ENCODE measurements around the gene TPPP3. TPM values are rescaled to one million over a fixed set of nuclear protein-coding genes. Genes with fewer than 3 reads are reported as not detected.
"Not testable (repeated sequence)": the region's sequence is repeated elsewhere in the genome, so short reads cannot be mapped to it uniquely, and the experiment has no call there.

The TPPP3 gene
- total and polyA plus RNA-seq, 4 donors = 34.2 to 115 (median 73.1) TPM

DNA sequence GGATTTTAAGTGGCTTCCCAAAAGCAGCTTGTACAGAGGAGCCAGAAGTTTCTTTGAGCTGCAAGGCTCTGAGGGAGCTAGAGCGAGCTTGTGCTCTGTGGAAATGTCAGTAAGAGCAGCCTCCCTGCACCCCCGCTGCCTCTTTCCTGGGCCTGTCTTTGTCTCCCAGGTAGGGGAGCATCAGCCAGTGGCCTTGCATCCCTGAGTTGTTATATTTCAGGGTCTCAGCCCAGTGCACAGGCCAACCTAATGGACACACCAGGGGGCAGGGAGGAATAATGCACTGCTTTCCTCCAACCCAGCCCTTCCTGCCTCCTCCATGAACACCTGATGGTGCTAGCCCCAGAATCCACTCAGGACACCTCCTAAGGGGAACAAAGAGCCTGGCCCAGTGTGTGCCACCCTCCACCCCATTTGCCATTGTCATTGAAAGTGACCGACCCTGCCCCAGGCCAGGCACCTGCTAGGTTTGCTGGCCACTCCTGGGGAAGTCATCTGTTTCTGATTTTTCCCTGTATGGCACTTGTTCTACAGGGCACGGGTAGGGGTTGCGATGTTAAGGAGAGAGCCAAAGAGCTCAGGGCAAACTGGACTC is 6.3 kb downstream of the TPPP3 start:
- Histone ChIP-seq H3K36me3 (ENCODE audit: control insufficient read depth, insufficient read depth, low read length) (peaks cover 16% of the 10 kb centered on the region), H3K9me3 (ENCODE audit: control insufficient read depth, insufficient read depth, low read length) (no peaks in the 10 kb centered on the region), H3K27ac (ENCODE audit: low read depth, low read length) (no peak overlapping the region), H3K4me3 (ENCODE audit: low read depth, low read length) (no peak overlapping the region), H3K27me3 (ENCODE audit: control insufficient read depth, insufficient read depth, low read length) (no peaks in the 10 kb centered on the region), H3K4me1 (ENCODE audit: control insufficient read depth, insufficient read depth, low read length) (peaks cover 45% of the 10 kb centered on the region)
- WGBS (ENCODE audit: insufficient coverage) = 91% methylated on average over 5 of the region's 5 CpGs
- DNase-seq (ENCODE audit: low read depth in 4 of 6, low spot score in 6 of 6) = no peak

DNA sequence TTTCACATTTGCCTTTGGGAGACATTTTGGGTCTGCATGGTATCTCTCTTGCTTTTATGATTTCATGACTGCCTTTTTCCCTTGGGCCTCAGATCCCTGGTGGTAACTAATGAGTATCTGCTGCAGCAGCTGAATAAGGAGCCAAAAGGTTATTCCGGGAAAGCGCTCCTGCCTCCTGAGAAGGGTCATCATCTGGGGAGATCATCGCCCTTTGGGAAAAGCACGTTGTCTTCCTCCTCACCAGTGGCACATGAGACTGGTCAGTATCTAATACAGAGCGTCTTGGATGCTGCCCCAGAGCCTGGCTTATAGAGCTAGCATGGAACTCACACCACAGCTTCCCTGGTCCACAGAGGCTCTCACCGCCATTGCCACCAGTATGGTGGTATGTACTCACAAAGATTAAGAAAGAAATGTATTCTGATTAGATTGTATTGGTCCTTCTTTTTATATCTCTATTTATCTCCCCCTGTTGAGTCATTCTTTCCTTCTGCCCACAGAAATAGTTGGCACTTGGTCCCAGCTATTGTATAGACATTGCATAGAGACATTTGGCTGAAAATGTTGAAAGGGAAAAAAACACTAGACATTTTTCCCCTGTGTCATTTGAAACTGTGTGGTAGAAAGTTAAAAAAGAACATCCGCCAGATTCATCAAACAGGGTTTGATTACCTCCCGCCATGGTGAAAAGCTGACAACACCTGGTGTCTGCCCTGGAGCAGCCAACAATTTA is 8.4 kb downstream of the TPPP3 start:
- no peaks in the 10 kb centered on the region for H3K9me3 ChIP-seq (ENCODE audit: control insufficient read depth, insufficient read depth, low read length)
- no peak overlapping the region for H3K4me3 ChIP-seq (ENCODE audit: low read depth, low read length)
- H3K27ac ChIP-seq (ENCODE audit: low read depth, low read length) = no peak overlapping the region
- DNase-seq (ENCODE audit: low read depth in 4 of 6, low spot score in 6 of 6) = peak in 1 of 6 donors; percentile 82
- no peaks in the 10 kb centered on the region for H3K27me3 ChIP-seq (ENCODE audit: control insufficient read depth, insufficient read depth, low read length)
- peaks cover 6% of the 10 kb centered on the region for H3K36me3 ChIP-seq (ENCODE audit: control insufficient read depth, insufficient read depth, low read length)
- H3K4me1 ChIP-seq (ENCODE audit: control insufficient read depth, insufficient read depth, low read length) = peaks cover 25% of the 10 kb centered on the region
- 65% methylated on average over 7 of the region's 8 CpGs for WGBS (ENCODE audit: insufficient coverage)

DNA sequence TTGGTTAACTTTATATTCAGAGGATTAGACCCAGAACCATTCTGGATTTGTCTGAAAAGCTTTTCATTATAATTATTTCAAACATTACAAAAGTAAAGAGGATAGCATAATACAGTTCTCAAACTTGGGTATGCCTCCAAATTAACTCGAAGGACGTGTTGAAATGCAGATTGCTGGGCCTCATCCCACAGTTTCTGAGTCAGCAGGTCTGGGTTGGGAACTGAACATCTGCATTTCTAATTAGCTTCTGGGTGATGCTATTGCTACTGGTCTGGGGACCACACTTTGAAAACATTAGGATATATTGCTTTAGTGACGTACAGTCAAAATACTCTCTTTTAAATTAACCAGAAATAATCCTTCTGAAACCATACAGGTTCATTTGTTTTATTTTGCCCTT is 10.0 kb downstream of the TPPP3 start:
- 80% methylated on average over 2 of the region's 3 CpGs for WGBS (ENCODE audit: insufficient coverage)

DNA sequence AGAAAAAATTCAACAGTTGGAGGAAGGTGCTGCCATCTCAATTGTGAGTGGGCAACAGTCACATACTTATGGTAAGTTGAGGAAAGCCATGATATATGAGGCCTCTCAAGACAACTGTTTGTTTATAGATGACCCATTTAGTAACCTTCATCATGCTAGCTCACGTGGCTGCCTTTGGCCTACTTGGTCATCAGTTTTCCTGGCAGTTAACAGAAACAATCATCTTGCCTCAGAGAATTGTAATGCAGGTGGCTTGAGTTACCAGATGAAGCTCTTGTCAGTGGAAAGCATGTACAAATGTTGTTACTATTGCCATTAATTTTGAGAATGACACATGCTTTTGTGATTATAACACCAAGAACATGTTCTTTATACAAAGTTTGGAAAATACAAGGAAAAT is 14.7 kb downstream of the TPPP3 start:
- no peaks in the 10 kb centered on the region for H3K36me3 ChIP-seq (ENCODE audit: control insufficient read depth, insufficient read depth, low read length)
- DNase-seq (ENCODE audit: low read depth in 4 of 6, low spot score in 6 of 6) = no peak
- peaks cover 4% of the 10 kb centered on the region for H3K4me1 ChIP-seq (ENCODE audit: control insufficient read depth, insufficient read depth, low read length)
- H3K9me3 ChIP-seq (ENCODE audit: control insufficient read depth, insufficient read depth, low read length) = no peaks in the 10 kb centered on the region
- WGBS (ENCODE audit: insufficient coverage) = 86% methylated on average over 1 of the region's 1 CpG
- no peaks in the 10 kb centered on the region for H3K27me3 ChIP-seq (ENCODE audit: control insufficient read depth, insufficient read depth, low read length)
- no peak overlapping the region for H3K27ac ChIP-seq (ENCODE audit: low read depth, low read length)
- H3K4me3 ChIP-seq (ENCODE audit: low read depth, low read length) = no peak overlapping the region

More for the DNA sequence above, 10.0 kb downstream of the TPPP3 start:
- DNase-seq (ENCODE audit: low read depth in 4 of 6, low spot score in 6 of 6) = no peak
- Histone ChIP-seq H3K27me3 (ENCODE audit: control insufficient read depth, insufficient read depth, low read length) (no peaks in the 10 kb centered on the region), H3K27ac (ENCODE audit: low read depth, low read length) (no peak overlapping the region), H3K36me3 (ENCODE audit: control insufficient read depth, insufficient read depth, low read length) (peaks cover 3% of the 10 kb centered on the region), H3K9me3 (ENCODE audit: control insufficient read depth, insufficient read depth, low read length) (no peaks in the 10 kb centered on the region), H3K4me1 (ENCODE audit: control insufficient read depth, insufficient read depth, low read length) (peaks cover 8% of the 10 kb centered on the region), H3K4me3 (ENCODE audit: low read depth, low read length) (no peak overlapping the region)

DNA sequence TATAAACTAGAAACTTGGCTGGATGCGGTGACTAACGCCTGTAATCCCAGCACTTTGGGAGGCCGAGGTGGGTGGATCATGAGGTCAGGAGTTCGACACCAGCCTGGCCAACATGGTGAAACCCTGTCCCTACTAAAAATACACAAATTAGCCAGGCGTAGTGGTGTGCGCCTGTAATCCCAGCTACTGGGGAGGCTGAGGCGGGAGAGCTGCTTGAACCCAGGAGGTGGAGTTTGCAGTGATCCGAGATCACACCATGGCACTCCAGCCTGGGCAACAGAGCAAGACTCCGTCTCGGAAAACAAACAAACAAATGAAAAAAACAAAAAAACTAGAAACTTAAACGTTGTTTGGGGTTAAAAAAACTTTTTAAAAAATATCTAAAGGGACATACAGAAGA is 17.3 kb downstream of the TPPP3 start:
- H3K36me3 ChIP-seq (ENCODE audit: control insufficient read depth, insufficient read depth, low read length); H3K4me3 ChIP-seq (ENCODE audit: low read depth, low read length); H3K9me3 ChIP-seq (ENCODE audit: control insufficient read depth, insufficient read depth, low read length); H3K27ac ChIP-seq (ENCODE audit: low read depth, low read length); DNase-seq (ENCODE audit: low read depth in 4 of 6, low spot score in 6 of 6); H3K27me3 ChIP-seq (ENCODE audit: control insufficient read depth, insufficient read depth, low read length); H3K4me1 ChIP-seq (ENCODE audit: control insufficient read depth, insufficient read depth, low read length): not testable (repeated sequence)
- WGBS (ENCODE audit: insufficient coverage) = 95% methylated on average over 7 of the region's 11 CpGs

DNA sequence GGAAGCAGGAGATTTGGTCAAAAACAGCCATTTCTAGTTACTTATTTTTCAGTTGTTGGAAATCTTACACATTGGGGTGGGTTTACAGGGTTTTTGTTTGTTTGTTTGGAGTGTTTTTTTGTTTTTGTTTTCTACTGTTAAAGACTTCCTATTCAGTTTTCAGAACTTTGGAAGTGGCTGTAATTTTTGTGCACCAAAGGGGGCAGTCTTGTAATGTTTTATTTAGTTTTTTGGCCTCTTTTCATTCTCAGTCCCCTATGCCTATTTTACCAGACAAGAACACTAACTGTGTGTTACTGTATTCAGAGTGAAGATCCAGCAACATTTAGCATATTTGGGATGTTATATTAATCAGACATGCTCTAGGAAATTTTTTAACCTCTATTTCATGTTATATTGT is 20.6 kb downstream of the TPPP3 start:
- DNase-seq (ENCODE audit: low read depth in 4 of 6, low spot score in 6 of 6) = peak in 2 of 6 donors; percentile 51 to 75

DNA sequence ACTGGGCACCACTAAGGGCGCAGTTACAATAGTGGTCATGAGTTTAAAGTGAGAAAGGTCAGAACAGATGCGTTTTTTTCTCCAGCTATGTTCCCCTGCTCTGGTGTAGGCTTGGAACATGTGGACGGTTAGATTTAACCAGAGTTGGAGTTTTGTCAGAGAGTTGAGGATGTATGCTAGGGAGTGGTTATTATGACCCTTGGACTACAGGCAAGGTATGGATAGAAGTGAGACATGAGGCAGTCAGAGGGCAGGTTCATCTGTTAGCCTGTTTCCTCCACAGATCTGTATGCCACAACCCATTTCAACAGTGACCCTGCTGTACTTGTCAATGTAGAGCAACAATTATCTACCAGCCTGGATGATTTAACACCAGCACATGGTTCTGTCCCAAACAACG is 22.6 kb downstream of the TPPP3 start:
- no peak overlapping the region for H3K4me3 ChIP-seq (ENCODE audit: low read depth, low read length)
- H3K27ac ChIP-seq (ENCODE audit: low read depth, low read length) = no peak overlapping the region
- no peaks in the 10 kb centered on the region for H3K36me3 ChIP-seq (ENCODE audit: control insufficient read depth, insufficient read depth, low read length)
- no peaks in the 10 kb centered on the region for H3K27me3 ChIP-seq (ENCODE audit: control insufficient read depth, insufficient read depth, low read length)
- H3K4me1 ChIP-seq (ENCODE audit: control insufficient read depth, insufficient read depth, low read length) = peaks cover 4% of the 10 kb centered on the region
- H3K9me3 ChIP-seq (ENCODE audit: control insufficient read depth, insufficient read depth, low read length) = no peaks in the 10 kb centered on the region
- 86% methylated on average over 4 of the region's 4 CpGs for WGBS (ENCODE audit: insufficient coverage)
- no peak for DNase-seq (ENCODE audit: low read depth in 4 of 6, low spot score in 6 of 6)

More for the DNA sequence above, 20.6 kb downstream of the TPPP3 start:
- no peaks in the 10 kb centered on the region for H3K27me3 ChIP-seq (ENCODE audit: control insufficient read depth, insufficient read depth, low read length)
- no peak overlapping the region for H3K27ac ChIP-seq (ENCODE audit: low read depth, low read length)
- no peaks in the 10 kb centered on the region for H3K36me3 ChIP-seq (ENCODE audit: control insufficient read depth, insufficient read depth, low read length)
- no peak overlapping the region for H3K4me3 ChIP-seq (ENCODE audit: low read depth, low read length)
- peaks cover 4% of the 10 kb centered on the region for H3K4me1 ChIP-seq (ENCODE audit: control insufficient read depth, insufficient read depth, low read length)
- H3K9me3 ChIP-seq (ENCODE audit: control insufficient read depth, insufficient read depth, low read length) = no peaks in the 10 kb centered on the region

DNA sequence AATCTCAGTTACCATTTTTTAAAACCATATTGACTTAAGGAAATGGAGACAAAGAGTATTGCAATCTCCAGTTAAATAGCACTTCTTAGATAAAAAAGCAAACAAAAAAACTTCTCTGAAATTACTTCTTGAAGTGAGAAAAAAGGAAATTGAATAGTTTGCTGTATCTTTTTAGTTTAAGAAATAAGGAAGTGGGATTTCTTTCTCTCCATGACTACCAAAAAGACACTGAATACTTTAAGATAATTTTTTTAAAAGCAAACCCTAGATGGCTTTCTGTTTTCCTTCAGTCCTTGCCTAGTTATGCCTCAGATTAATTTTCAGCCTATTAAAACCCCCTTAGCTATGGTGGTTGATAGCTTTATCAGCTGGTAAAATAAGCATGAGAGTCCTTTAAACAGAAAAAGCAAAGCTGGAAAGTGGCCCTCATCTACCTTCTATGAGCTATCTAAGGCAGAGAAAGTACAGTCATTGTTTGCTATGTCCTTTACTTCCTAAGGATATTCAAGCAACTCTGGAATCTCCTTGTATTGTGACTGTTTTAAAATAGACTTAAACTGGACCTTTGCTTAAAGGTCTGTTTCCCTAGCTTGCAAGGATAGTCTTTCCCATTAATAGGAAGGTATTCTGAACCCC is 28.6 kb downstream of the TPPP3 start:
- Histone ChIP-seq H3K27ac (ENCODE audit: low read depth, low read length) (no peak overlapping the region), H3K9me3 (ENCODE audit: control insufficient read depth, insufficient read depth, low read length) (no peaks in the 10 kb centered on the region), H3K4me3 (ENCODE audit: low read depth, low read length) (no peak overlapping the region), H3K27me3 (ENCODE audit: control insufficient read depth, insufficient read depth, low read length) (no peaks in the 10 kb centered on the region), H3K36me3 (ENCODE audit: control insufficient read depth, insufficient read depth, low read length) (no peaks in the 10 kb centered on the region), H3K4me1 (ENCODE audit: control insufficient read depth, insufficient read depth, low read length) (peaks cover 4% of the 10 kb centered on the region)
- no peak for DNase-seq (ENCODE audit: low read depth in 4 of 6, low spot score in 6 of 6)

DNA sequence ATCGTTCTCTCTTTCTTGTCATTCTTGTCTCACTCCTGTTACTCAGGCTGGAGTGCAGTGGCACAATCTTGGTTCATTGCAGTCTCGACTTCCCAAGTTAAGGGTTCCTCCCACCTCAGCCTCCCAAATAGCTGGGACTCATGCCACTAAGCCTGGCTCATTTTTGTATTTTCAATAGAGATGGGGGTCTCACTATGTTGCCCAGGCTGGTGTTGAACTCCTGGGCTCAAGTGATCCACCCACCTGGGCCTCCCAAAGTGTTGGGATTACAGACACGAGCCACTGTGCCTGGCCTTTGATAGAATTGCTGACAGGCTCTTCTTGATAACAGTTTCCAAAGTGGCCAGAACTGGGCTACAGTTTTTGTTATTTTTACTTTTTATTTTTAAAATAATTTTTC is 32.3 kb downstream of the TPPP3 start:
- H3K4me1 ChIP-seq (ENCODE audit: control insufficient read depth, insufficient read depth, low read length) = peaks cover 4% of the 10 kb centered on the region
- no peak overlapping the region for H3K4me3 ChIP-seq (ENCODE audit: low read depth, low read length)
- no peak for DNase-seq (ENCODE audit: low read depth in 4 of 6, low spot score in 6 of 6)
- no peaks in the 10 kb centered on the region for H3K9me3 ChIP-seq (ENCODE audit: control insufficient read depth, insufficient read depth, low read length)
- no peaks in the 10 kb centered on the region for H3K27me3 ChIP-seq (ENCODE audit: control insufficient read depth, insufficient read depth, low read length)
- no peaks in the 10 kb centered on the region for H3K36me3 ChIP-seq (ENCODE audit: control insufficient read depth, insufficient read depth, low read length)
- no peak overlapping the region for H3K27ac ChIP-seq (ENCODE audit: low read depth, low read length)
- 77% methylated on average over 3 of the region's 3 CpGs for WGBS (ENCODE audit: insufficient coverage)

Measured in spinal cord (tissue), 10 donors.